HG02840 (cell line): ENCODE data around the gene MICAL2.

Source experiments
- ATAC-seq: cut with Tn5 transposase; IDR thresholded peaks from one replicate; pipeline ENCODE4 v1.9.1; 2021; ENCODE audit warnings: mild to moderate bottlenecking, moderate library complexity, moderate number of reproducible peaks; ENCODE audit not compliant: unreplicated experiment, low FRiP score

MICAL2 gene, protein sequence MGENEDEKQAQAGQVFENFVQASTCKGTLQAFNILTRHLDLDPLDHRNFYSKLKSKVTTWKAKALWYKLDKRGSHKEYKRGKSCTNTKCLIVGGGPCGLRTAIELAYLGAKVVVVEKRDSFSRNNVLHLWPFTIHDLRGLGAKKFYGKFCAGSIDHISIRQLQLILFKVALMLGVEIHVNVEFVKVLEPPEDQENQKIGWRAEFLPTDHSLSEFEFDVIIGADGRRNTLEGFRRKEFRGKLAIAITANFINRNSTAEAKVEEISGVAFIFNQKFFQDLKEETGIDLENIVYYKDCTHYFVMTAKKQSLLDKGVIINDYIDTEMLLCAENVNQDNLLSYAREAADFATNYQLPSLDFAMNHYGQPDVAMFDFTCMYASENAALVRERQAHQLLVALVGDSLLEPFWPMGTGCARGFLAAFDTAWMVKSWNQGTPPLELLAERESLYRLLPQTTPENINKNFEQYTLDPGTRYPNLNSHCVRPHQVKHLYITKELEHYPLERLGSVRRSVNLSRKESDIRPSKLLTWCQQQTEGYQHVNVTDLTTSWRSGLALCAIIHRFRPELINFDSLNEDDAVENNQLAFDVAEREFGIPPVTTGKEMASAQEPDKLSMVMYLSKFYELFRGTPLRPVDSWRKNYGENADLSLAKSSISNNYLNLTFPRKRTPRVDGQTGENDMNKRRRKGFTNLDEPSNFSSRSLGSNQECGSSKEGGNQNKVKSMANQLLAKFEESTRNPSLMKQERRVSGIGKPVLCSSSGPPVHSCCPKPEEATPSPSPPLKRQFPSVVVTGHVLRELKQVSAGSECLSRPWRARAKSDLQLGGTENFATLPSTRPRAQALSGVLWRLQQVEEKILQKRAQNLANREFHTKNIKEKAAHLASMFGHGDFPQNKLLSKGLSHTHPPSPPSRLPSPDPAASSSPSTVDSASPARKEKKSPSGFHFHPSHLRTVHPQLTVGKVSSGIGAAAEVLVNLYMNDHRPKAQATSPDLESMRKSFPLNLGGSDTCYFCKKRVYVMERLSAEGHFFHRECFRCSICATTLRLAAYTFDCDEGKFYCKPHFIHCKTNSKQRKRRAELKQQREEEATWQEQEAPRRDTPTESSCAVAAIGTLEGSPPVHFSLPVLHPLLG

DNA sequence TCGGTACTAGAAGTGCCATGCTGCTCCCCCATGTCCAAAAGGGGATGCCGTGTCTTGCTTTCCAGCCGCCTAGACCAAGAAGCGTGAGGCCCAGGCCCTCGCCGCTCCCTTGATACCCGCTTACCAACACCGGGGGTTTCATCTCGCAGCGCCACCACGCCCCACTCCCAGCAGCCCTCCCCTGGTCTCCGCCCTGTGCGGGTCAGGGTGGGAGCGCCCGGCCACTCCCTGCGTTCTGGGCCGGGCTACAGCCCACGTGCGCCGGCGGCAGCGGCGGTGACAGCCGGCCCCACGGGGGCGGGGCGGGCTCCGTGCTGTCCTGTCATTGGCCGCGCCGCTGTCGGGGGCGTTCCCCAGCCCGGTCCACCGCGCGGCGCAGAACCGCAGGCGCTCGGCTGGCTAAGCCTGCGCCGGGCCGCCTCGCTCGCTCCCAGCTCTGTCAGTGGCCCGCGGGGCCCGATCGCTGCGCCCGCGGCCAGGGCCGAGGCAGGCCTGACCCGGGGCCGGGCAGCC lies at the start of gene MICAL2:
TSS of gene MICAL2 (plus strand) at position 390 of the 513 bp plus-strand sequence. CDS start 51,566 bp downstream, outside the sequence.
- peak; percentile 96 for ATAC-seq

DNA sequence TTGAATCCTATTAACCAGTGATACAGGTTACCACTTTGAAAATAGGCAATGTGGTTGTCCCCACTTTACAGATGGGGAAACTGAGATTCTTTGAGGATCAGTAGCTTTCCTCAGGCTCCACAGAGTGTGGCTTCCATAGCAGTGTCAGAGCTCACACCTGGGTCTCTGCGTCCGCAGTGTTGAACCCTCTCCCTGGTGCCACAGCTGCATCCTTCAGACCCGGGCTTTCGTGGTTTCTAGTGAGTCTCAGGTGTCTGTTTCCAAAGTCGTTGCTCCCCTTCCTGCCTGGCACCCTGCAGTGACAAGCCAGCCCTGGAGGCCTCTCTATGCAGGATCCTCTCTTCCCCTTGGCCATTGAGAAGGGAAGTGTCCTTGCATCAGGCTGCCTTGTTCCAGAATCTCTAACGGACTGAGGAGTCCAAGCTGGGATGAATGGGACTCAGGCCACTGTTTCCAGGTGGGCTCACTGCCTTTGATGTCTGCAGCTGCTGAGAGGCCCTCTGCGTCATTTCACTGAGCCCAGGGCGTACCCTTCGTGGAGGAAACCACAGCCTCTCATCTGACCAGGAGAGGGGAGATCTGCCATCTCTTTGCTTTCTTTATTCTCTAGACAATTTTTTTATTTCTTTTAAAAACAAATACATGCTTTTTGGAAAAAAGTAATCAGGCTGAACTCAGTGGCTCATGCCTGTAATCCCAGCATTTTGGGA lies 48.4 kb upstream of the MICAL2 start:
- ATAC-seq, result no peak

DNA sequence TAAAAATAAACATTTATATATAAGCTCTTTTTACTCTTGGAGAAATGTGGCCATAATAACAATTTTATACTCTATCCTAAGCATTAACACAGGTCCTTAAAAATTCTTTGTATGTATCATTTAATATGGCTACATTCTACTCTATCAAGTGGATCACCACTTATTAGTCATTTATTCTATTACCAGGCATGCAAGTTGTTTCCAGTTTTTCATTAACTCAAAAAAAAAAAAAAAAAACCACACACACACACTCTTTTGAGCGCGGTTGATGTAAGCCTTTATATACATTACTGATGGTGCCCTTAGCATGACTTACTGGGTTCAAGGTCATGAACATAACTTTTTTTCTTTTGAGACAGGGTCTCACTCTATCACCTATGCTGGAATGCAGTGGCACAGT lies 47.1 kb upstream of the MICAL2 start:
- ATAC-seq, result no peak

DNA sequence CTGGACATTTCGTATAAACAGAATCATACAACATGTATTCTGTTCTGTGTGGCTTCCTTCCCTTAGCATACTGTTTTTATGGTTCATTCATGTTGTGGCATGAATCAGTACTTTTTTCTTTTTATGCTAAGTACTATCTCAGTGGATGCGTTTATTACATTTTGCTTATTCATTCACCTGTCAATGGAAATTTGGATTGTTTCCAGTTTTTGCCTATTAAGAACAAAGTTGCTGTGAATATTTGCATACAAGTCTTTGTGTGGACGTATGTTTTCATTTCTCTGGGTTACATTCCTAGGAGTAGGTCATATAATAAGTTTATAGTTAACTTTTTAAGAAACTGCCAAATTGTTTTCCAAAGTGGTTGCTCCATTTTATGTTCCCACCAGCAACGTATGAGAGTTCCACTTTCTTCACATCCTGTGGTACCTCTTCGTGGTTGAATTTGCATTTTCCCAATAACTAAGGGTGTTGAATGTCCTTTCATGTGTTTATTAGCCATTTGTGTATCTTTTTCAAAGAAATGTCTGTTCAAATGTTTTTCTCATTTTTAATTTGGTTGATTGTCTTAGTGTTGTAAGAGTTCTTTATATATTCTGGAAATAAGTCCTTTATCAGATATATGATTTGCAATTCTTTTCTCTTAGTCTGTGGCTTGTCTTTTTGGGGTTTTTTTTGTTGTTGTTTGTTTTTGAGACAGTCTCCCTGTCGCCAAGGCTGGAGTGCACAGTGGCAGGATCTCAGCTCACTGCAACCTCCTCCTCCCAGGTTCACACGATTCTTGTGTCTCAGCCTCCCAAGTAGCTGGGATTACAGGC lies 46.0 kb upstream of the MICAL2 start:
- ATAC-seq, result no peak

DNA sequence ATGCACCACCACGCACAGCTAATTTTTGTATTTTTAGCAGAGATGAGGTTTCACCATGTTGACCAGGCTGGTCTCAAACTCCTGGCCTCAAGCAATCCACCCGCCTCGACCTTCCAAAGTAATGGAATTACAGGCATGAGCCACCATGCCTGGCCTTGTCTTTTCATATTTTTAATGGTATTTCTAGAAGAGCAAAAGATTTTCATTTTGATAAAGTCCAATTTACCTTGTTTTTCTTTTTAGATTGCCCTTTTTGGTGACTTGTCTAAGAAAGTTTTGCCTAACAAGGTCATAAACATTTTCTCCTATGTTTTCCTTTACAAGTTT lies 45.5 kb upstream of the MICAL2 start:
- ATAC-seq, result no peak

DNA sequence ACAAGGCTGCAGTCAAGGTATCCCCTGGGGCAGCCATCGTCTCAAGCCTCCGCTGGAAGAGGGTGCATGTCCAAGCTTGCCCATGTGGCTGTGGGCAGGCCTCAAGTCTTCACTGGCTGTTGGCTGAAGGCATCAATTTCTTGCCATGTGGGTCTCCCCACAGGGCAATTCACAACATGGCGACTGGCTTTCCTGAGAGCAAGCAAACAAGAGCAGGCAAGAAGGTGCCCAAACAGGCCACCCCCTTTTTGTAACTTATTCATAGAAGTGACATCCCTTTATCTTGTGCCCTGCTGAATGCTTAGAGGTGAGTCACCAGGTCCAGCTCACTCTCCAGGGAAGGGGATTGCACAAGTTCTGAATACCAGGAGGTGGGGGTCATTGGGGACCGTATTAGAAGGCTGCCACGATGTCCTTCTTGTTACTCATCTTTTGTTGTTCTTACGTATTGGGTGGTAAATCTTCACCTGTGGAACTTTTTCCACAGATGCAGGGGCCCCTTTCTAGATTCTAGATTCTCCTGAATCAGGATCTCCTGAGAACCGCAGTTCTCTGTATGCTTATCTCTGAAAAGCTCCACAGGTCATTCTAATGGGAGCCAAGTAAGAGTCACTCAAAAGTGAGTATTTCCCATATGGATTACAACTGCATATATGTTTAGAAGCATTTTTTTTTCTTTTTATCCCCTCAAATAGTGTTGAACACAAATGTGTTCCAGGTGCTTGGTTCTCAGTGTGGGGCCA lies 44.2 kb upstream of the MICAL2 start:
- ATAC-seq, result no peak

DNA sequence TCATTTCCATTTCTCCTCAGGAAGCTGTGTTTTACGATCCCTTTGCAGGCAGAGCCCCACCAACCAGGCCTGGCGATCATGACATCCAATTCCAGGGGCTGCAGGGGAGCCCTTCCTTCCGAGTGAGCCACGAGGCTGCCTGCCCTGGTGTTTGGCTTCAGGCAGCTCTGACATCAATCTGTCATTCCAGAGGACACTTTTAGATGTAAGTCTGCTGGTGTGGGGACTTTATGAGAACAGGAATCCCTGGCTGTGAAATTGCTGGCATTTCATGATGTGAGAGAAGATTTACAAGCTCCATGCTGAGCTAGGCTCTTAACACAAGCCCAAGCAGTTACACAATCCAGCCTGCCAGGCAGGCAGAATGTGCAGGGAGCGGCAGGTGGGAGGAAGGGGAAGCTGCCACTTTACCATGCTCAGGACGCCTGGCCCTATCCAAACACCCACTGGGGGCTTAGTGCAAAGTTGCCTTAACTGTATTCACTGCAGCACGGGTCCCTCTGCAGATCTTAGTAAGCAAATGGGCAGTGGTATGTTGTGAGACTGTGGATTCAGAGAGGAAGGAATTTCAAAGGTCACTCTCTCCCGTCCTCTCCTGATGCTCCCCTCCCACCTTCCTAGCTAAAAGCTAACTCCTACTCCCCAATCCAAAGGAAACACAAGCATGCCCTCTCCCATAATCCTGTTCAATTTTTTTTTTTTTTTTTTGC lies 43.4 kb upstream of the MICAL2 start:
- no peak for ATAC-seq

DNA sequence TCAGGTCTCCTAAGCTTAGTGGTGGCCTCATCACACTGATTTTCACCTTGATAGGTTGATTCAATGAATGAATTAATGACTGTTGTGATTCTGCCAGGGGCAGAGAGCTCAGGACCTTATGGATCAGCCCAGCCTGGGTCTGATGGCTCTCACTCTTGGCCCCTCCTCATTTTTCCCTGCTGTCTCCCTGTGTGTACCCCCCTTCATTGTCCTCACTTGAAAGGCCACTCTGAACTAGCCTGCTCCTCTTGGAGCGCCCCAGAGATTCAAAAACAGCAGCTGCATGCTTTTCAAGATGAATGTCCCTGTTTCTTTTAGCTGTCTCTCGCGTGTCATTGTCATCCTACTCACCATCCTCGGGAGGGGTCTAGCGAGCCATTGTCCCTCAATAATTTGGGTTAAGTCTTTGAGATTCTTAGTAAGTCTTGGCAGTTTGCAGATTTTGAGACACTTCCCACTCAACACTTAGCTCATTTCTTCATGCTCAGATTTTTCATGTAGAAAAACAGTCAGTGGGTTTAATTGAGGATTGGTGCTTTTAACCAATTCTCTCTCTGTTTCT lies 42.5 kb upstream of the MICAL2 start:
- ATAC-seq, result no peak

DNA sequence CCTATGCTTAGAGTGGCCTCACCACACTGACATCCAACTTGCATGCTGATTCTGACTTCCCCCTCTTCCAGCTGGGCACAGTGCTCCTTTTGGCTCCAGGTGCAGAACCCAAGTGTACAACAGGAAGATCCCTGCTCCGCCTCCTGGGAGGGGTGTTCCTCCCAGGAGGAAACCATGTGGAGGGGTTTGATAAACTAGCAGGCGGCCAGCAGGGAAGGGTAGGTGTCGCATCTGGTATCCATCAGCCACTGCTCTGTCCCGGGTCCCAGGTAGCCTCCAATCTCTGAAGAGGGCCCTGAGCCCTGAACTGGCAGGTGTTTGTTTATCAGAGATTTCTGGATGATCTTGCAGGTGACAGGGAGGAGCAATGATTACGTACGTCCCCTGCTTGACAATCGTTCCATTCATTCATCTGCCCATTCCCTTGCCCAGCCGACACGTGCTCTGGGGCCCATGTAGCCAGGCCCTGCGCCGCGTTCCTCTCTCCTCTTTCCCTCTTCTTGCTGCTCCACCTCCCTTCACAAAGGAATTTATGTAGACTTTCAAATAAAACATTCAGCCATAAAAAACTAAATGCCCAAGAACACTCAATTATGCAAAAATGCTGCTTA lies 41.2 kb upstream of the MICAL2 start:
- ATAC-seq, result no peak

DNA sequence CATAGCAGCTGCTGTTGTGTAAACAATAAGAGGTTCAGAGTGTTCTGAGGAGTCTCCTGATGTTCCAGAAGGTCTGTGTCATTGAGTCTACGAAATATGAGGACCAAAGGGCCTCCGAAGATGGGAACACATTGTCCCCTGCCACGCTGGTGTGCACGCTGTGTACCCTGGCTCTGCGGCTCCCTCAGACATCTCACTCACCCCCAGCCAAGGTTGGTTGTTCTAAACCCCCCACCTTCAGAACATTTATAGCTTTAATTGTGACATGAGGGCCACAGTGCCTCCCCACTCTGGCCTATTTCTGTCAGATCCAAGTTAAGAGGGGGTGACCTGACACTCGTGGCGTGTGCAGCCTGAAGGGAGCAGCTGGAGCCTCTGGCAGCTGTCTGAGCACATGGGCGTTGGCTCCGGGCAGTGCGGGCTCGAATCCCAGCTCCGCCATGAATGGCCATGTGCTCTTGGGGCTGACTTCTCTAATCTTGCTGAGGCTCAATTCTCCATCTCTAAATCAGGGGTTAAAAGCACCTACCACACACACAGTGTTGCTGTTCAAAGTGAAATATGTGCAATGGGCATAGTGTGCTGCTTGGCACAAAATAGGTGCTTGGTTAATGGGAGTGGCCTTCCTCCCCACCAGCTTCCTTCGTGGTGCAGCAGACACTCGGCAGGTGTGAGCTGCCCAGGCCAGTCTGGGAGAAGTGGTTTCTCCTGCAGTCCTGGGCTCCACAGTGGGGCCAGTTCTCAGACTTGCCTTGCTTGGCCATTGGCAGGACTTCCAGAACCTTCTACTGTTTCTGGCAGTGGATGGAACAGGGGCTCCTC lies 39.7 kb upstream of the MICAL2 start:
- ATAC-seq, result no peak

DNA sequence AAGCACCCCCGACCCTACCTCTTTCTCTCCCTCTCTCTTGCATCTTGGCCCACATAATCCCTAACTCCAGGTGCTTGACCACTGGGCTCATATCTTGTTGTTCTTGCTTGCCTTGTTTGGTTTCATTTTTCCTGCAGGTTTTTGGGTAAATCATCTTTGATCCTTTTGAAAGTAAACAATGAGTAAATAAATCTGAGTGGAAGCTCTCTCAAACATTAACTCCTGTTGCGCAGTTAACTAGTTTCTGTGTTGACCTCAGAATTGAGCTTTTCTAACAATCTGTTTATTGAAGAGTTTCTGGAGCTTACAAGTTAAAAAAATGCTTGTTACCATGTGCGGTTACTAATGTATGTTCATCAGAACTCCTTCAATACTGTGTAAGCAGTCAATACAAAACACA lies 38.8 kb upstream of the MICAL2 start:
- ATAC-seq, result no peak

DNA sequence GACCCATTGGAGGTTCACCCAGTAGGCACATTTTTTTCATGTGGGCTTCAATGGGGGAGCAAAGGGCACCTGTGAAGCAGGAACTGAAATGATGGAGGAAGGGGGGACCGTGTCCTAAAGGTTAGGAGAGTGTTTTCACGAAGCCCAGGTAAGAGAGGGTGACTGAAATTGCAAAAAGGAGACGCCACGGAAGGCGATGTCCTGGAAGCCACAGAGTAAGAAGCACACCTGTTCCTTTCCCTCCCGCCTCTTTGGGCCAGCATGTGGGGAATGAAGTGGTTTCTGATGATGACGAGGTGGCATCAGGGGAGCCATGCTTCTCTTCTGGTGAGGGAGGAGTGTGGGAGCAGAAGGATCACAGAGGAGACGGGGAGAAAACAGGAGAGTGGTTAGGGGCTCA lies 37.0 kb upstream of the MICAL2 start:
- ATAC-seq, result no peak

DNA sequence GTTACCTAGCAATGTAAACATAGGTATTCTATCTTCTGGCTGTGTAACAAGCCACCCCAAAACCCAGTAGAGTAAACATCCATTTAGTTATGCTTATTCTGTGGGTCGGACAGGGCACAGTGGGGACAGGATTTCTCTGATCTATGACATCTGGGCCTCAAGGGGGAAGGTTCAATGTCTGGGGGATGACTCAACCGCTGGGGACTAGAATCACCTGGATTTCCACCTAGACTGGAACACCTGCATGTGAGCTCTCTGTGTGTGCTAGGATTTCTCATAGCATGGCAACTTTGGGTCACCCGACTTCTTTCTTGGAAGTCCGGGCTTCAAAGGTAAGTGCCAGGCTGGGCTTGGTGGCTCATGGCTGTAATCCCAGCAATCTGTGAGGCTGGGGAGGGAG lies 36.5 kb upstream of the MICAL2 start:
- ATAC-seq, result no peak

DNA sequence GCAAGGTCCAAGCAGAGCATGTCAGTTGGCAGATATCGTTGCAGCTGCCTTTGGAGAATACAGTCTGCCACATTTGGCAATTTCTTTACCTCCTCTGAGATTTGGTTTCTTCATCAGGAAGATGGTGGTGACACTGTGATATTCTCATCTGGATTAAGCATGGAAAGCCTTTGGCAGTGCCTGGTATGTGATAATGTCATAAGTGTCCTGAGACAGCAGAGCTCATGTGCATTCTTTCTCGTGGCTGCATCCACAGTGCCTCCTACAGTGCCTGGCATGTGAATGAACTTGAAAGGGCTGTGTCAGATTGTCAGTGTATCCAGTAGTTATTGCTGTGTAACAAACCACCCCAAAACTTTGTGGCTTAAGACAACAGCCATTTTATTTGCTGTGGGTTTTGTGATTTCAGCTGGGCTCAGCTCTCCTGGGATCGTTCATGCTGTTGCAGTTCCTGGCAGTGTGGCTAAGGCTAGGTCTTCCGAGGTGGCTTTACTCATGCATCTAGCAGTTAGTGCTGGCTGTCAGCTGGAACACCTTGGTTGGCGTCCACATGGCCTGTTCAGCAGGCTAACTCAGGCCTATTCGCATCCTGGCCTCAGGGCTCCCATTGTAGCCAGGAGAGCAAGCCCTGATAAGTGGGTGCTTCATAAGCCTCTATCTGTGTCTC lies 35.7 kb upstream of the MICAL2 start:
- no peak for ATAC-seq

DNA sequence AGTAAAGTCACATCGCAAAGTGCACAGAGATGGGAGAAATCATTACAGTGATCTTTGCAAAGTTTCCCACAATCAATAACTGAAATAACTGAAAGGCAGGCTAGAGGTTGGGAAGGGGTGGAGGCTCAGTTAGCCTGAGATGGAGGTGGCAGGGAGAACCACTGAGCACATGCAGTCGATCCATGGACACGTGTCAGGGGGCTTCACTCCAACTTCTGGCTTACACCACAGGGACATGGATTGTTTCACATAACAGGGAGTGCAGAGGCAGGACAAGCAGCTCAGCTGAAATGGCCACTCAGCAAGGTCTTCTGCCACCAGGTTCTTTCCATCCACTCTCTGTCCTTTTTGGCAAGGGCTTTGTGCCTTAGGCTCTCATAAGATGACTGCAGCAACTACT lies 35.1 kb upstream of the MICAL2 start:
- ATAC-seq, result no peak
